ENCODE measurements around the gene PYGO1.

The PYGO1 gene

DNA sequence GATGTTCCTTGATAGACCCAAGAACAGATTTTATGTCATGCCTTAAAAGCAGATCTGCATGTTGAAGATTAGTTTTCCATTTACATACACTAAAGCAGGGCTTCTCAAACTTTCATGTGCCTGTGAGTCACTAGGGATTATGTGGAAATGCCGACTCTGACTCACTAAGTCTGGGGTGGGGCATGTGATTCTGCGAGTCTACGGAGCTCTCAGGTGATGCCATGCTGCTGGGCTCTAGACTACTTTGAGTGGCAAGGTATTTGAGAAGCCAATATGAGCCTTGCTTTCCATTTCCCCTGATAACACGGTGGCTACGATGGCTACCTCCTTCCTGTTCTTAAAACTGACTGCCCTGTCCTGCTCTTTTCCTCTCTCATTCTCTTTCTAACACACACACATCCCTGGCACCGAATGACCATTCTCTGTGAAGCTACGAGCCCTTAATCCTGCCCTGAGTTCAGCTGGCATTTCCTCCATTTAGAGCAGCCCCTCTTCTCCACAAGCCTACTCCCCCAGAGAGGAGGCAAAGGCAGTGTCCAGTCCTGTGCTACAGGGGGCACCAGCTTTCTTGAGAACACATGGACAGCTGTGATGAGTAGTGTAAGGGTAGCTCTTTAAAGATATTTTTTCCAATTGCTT lies 39.7 kb upstream of the PYGO1 start:
- ChIA-PET POLR2A (no interaction called here), CTCF (interaction anchor here (1.1 kb wide), 1 partner anchor 21 kb away, joined by 3 read pairs; no protein-coding TSS in a partner anchor)
- DNase-seq (ENCODE audit: extremely low spot score) = no peak
- TF ChIP-seq, protein P1, sequence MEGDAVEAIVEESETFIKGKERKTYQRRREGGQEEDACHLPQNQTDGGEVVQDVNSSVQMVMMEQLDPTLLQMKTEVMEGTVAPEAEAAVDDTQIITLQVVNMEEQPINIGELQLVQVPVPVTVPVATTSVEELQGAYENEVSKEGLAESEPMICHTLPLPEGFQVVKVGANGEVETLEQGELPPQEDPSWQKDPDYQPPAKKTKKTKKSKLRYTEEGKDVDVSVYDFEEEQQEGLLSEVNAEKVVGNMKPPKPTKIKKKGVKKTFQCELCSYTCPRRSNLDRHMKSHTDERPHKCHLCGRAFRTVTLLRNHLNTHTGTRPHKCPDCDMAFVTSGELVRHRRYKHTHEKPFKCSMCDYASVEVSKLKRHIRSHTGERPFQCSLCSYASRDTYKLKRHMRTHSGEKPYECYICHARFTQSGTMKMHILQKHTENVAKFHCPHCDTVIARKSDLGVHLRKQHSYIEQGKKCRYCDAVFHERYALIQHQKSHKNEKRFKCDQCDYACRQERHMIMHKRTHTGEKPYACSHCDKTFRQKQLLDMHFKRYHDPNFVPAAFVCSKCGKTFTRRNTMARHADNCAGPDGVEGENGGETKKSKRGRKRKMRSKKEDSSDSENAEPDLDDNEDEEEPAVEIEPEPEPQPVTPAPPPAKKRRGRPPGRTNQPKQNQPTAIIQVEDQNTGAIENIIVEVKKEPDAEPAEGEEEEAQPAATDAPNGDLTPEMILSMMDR (IDR thresholded peaks at IDR 0.05; ENCODE audit: control extremely low read depth, extremely low read depth, low read depth, missing control alignments) = no peak

DNA sequence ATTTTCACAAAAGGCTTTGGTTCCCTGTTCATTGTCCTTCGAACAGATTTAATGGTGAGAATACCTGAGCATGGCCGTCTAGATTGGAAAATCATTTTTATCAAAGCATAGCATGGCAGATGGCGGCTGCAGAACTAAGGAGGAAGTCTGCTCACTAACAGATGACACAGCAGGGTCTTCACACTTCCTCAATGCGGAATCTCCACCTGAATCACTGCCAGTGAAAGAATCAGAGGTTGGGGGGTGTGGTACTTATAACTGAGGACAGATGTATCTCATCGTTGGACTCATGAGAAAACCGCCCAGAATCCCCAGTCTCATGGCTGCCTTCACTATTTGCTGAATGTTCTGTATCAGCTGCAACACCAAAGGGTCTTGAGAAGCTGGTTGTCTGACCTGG lies 31.6 kb upstream of the PYGO1 start:
- POLR2A ChIA-PET = no interaction called here
- CTCF ChIA-PET = interaction anchor here (0.9 kb wide), 1 partner anchor 94 kb away, joined by 3 read pairs; no protein-coding TSS in a partner anchor
- no peak for DNase-seq (ENCODE audit: extremely low spot score)
- TF ChIP-seq, protein P1 (IDR thresholded peaks at IDR 0.05; ENCODE audit: control extremely low read depth, extremely low read depth, low read depth, missing control alignments) = no peak

DNA sequence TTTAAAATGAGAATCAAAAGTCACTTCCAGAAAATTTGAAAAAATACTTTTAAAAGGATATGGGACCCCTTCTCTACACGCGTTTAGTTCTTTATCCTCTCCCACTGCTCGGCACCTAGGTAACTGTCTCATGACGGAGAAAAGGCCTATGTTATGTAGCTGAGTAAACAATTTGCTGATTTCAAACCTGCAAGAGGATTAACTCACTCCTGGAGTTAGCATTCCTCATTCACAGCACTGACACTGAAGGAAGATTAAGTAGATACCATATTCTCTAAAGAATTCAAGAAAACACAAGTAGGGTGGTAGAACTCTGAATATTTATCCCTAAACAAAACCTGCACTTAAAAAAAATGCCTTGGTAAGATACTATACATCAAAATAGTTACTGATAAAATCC lies 30.2 kb upstream of the PYGO1 start:
- ChIA-PET CTCF (no interaction called here), POLR2A (no interaction called here)
- no peak for DNase-seq (ENCODE audit: extremely low spot score)
- TF ChIP-seq, protein P1 (IDR thresholded peaks at IDR 0.05; ENCODE audit: control extremely low read depth, extremely low read depth, low read depth, missing control alignments) = no peak

DNA sequence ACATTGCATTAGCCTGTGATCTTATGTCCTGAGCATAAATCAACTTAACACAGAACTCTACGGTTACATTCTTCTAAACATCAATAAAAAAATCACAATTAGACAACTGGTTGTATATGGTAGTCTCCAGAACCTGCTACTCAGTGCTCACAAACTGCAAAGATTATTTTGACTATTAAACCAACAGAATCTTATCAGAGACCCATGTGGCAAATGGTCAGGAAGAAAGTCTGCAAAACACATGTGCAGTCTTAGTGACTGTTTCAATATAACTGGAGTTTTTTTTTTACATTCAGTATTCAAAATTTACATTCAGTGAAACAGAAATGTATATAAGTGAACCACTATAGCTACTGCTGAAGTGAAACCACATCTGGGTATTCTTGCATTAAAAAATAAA lies 27.3 kb upstream of the PYGO1 start:
- ChIA-PET CTCF (interaction anchor here (1.1 kb wide), 1 partner anchor 23 kb away, joined by 3 read pairs; no protein-coding TSS in a partner anchor), POLR2A (no interaction called here)
- TF ChIP-seq, protein P1 (IDR thresholded peaks at IDR 0.05; ENCODE audit: control extremely low read depth, extremely low read depth, low read depth, missing control alignments) = no peak
- DNase-seq (ENCODE audit: extremely low spot score) = no peak

DNA sequence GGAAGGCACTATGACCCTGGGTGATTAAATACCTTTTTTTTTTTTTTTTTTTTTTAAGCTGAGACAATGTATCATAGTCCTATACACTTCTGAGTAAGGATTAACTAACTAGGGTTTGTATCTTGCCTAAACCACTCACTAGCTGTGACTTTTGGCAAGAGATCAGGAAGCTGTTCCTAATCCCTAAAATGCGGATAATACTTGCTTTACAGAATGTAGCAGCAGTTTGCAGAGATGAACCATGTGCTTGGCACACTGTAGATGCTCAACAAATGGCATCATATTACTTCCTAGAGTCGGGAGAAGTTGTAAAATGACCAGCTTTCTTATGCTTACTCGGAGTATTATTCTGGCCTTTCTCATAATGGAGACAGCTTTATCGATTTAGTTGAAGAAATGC lies 25.6 kb upstream of the PYGO1 start:
- no peak for DNase-seq (ENCODE audit: extremely low spot score)
- TF ChIP-seq, protein P1 (IDR thresholded peaks at IDR 0.05; ENCODE audit: control extremely low read depth, extremely low read depth, low read depth, missing control alignments) = no peak
- CTCF ChIA-PET = no interaction called here
- POLR2A ChIA-PET = no interaction called here

DNA sequence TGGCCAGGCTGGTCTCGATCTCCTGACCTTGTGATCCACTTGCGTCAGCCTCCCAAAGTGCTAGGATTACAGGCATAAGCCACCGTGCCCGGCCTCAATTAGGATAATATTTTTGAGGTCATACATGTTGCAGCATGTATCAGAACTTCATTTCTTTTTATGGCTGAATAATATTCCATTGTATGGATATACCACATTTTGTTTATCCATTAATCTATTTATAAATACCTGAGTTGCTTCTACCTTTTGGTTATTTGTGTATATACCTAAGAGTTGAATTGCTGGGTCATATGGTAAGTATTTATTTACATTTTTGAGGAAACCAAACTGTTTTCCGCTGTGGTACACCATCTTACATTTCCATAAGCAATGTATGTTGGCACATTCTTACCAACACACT lies 18.1 kb upstream of the PYGO1 start:
- POLR2A ChIA-PET = no interaction called here
- CTCF ChIA-PET = no interaction called here
- no peak for DNase-seq (ENCODE audit: extremely low spot score)
- TF ChIP-seq, protein P1 (IDR thresholded peaks at IDR 0.05; ENCODE audit: control extremely low read depth, extremely low read depth, low read depth, missing control alignments) = no peak

Measured in GM10248 (cell line).